GM10847 (cell line): Measurements from ENCODE around the gene CRISPLD2.

Source experiments
- POLR2A ChIP-seq: IDR thresholded peaks from 2 replicates; pipeline ENCODE4 v1.6.1; 2011; ENCODE audit not compliant: insufficient read length; ENCODE audit errors: extremely low read depth

The CRISPLD2 gene

DNA sequence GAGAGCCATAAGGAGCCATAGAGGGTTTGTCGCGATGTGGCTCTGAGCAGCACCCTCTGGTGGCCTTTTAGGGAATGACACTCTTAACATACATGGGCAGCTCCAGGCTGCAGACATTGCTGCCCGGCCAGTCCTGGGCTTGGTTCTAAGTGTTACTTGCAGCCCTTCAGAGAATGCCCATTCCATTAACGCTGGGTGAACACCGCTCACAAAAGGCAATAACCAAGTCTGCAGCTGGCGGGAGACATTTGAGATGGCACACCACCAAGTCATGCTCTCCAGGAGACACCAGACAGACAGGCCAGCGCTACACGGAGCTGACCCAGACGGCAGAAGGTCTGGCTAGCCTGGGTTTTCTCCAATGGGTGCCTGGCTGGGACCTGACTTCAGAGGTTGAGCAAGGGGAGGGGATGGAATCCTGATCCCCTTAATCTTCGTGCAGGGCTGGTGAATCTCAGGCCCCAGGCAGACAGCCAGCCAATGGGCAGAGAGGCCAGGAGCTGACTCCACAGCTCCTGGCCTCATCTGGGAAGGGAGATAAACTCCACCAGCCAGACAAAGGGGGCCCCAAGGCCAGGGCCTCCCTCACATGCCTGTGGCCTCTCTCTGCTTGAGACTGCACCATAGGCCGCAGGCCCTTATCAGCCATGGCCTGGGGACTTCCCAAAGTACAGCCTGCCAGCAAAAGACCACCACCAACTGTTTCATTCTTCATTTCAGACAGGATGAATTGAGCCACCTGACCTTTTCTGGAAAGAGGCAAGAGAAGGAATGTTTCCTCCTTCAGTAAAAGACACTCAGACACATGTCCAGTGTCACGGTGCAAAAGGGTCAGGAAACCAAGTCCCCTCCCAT is 132.8 kb downstream of the CRISPLD2 start:
- TF ChIP-seq POLR2A = no peak

DNA sequence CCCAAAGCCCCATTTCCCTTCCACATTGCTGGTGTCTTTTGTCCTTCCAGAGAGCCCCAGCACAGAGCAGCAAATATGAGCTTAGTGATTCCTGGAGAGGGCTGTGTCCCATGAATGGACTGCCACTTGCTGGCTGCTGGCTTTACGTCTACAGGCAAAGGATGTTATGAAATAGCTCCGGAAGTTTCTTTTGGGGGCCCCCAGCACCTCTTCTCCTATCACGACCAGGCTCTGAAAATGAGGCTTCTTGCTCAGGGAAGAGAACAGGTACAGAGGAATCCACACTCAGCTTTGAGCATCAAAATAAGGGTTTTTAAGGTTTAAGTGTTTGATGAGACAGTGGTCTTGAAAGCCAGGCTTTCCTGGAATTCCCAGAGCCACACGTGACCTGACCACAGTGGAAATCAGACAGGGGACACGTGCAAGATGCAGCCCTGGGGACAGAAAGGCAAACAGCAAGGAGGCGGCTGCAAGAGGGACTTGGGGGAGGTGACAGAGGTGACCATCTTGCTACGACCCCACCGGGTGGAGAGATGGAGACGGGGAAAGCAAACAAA is 133.5 kb downstream of the CRISPLD2 start:
- no peak for TF ChIP-seq POLR2A

DNA sequence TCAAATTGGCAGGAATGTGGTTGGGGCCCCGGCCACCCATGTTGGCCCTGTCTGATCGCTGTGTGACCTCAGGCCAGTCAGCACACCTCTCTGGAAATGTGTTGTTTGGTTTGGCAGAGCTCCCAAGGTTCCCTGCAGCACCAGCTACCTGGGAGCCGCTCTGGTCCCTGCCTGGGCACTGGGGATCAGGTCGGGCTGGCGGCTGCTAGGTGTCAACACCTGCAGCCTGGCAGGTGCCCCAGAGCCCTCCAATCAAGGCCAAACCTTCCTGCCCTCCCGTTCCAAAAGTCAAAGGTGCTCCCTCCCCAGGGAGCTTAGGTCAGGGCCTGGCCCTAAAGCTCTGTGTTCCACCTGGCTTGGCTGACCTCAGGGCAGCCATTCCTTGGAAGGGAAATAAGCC is 135.6 kb downstream of the CRISPLD2 start:
- TF ChIP-seq POLR2A = no peak

DNA sequence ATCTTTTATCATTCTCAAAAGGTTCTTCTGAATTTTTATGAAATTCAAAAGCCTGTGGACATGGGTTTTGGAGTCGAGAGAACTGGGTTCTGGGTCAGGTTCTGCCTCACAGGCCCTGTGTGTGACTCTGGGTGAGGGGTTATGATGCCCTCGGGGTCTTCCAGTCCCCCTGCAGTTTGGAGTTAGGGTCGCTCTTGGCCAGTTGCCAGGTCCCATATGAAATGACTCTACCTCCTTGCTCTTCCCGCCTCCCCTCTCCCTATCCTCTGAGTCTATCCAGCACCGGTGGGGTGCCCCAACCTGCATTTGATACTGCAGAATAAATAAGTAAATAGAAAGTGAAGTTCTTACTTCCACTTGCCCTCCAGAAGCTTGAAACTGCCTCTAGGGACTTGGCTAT is 137.4 kb downstream of the CRISPLD2 start:
- no peak for TF ChIP-seq POLR2A

DNA sequence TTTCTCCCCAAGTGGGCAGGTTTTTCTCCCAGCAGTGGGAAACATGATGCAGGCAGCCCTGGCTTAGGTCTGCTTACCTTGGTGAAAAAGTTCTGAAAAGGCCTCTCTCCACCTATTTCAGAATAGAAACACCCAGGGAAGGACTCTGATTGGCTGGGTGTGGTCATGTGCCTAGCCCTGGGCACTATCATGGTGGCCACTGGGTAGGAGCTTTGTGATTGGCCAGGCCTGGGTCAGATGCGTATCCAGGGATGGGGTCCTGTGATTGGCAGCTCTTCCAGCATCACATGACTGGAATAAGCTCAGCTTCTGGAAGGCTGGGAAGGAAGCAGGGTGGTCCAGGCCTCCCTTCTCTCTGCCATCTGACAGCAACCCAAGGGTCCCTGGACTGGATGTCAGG is 138.0 kb downstream of the CRISPLD2 start:
- TF ChIP-seq POLR2A = no peak
